CD4-positive, alpha-beta T cell treated with Interleukin-4 for 1 hour (primary cell): ENCODE measurements around the gene PPRC1.

Experiments
- DNase-seq, 2 donors: peaks; one replicate each; pipeline ENCODE4 v3.0.0-alpha.2; 2020 to 2022

PPRC1 gene

DNA sequence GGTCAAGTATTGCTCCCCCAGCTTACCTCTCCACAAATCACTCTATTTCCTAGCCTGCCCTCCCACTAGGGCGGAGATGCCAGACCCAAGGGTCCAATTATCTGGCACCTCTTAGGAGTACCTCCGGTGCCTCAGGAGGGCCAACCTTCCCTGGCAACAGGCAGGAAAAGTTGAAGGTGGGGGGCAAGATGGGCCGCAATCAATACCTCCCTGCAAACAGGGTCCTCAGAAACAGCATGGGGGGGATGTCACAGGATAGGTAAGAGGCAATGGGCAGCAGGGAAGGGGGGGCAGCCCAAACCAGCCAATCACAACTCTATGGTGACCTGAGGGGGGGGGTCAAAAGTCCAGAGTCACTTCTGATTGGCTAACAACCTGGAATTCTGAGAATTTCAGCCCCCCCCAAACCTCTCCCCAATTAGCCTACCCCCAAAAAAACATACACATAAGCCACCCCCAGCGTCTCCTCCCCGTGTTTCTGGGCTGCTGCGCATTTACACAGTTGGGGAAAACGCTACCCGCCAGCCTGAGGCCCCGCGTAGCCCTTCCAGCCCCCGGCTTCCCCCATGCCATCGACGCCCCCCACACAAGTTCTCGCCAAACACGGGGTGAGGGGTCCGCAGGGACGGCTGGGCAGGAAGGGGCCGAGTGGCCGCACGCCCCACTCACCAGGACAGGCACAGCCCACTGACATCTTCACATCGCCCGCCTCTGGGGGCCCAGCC, 13.3 kb upstream of the PPRC1 start:
- peak; percentile 69 to 78 for DNase-seq

DNA sequence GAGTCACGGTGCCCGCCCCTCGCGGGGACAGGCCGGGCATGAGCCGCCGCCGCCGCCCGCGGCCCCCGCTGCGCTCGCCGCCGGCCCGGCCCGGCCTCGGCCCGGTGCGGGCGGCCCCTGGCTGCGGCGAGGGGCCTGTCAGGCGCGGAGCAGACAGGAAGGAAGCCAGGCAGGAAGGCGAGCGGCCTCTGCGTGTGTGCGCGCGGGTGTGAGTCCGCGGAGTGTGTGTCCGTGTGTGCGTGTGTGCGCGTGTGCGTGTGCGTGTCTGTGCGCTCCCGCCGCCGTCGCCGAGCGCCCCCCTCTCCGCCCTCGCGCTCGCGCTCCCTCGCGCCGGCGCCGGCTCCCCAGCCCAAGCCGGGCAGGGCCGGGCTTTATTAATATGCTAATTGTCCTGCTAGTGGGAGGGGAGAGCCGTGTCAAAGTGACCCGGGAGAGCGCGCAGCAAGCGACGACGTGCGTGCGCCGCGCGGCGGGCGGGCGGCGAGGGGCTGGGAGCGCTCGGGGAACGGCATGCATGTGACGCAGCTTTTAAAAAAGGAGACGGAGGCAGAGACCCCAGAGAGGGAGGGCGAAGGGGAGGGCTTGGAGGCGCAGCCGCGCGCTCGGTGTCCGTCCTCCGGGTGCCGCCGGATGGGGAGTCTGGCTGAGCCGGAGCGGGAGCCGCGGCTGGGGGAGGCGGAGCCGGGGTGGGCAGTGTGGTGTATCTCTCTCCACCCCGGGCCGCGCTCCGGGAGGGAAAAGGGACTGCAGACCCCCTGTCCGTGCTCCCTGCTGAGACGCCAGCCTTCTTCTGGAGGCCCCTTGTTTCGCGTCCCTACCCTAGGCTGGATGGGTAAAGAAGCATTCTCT, 12.5 kb upstream of the PPRC1 start, which contains the start of gene LDB1:
Gene LDB1, minus strand, starts transcription at position 227 of the 849 bp plus-strand sequence. CDS start 258 bp downstream, outside the sequence.
- DNase-seq, result peak; percentile 78

DNA sequence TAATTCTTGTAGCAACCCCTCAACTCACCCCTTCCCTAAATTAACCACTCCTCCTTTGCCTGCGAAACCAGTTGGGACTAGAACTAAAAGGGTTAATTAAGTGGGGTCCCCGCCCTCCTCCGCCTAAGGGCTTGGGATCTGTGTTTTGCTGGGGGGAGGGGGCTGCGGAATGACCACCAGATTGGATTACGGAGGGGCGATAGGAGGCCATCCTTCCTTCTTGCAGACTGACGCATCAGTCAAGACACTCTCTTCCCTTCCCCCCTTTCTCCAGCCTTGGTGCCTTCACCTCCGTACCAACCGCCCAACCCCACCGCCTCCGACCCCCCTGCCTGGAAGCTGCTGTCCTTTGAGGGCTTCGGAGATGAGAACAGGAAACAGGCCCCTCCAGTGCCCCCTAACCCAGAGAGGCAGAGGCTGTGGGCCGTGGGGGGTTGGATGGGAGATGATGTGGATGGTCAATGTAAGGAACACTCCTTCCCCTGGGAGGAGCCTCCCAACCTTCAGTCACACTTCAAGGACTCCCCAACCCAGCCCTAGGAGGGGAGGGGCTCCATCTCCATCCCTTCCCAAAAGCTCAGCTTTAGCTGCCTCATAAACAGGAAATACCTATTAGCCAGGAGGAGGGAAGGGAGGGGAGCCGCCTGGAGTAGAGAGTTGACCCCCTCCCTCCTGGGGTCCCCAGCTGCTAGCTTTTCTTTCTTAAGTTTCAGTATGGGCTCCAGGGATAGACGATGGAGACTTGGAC, 11.7 kb upstream of the PPRC1 start:
- DNase-seq, result peak in 1 of 2 donors; percentile 27

- no peak for DNase-seq
Observed at GRCh38 chr10:102121739-102122372, 11.0 kb upstream of the PPRC1 start.

DNA sequence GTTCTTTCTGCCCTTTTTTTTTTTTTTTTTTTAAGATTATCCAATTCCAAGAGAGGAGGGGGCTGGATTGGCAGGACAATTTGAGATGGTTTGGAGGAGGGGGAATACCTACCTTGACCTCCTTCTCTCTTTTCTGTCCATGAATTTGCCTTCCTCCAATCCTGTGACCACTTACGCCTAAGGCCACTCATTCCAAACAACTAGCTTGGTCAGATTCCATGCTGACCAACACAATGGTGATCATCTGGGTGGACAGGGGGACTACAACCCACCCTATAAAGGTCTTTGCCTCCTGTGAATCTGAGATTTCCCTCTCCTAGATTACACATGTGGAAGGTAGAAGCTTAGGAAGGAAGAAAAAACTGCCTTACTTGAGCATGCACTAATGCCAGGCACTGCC, 10.4 kb upstream of the PPRC1 start:
- DNase-seq, result no peak

DNA sequence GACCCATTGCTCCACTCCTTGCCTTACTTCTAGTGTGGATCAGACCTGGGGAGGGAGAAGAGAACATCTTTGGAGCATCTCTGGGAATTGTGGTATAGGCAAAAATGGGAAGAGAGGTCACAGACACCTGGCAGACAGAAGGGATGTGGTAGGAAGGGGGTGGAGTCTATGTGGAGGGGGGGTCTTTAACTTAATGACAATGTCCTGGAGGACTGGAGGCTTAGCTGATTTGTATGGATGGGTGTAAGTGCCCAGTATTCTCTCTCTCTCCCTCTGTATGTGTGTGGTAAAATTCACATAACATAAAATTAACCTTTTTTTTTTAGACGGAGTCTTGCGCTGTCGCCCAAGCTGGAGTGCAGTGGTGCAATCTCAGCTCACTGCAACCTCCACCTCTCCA, 9.6 kb upstream of the PPRC1 start:
- no peak for DNase-seq

DNA sequence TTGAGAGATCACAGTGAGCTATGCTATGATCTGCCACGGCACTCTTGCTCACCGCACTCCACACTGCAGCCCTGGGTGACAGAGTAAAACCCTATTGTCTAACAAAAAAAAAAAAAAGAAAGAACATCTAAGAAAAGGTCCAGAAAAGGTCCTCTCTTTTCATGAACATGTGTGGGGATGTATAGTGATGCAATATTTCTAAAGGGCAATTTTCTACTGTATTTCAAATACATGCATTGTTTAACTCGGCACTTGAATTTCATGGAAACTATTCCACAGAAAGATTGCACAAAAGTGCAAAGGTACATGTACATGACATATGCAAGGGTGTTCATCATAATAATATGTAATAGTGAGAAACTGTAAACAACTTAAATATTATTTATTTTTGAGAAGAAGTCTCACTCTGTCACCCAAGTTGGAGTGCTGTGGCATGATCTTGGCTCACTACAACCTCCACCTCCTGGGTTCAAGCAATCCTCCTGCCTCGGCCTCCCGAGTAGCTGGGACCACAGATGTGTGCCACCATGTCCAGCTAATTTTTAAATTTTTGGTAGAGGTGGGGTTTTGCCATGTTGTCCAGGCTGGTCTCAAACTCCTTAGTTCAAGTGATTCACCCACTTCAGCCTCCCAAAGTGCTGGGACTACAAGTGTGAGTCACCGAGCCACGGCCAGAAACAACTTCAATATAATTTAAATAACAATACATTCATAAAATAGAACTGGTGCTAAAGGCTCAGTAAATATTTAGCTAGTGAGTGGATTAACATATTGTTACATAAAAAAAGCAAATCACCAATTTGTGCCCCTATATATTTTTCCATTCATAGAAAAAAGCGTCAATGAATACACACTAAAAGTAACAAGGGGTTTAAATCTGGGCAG, 1.3 kb upstream of the PPRC1 start:
- no peak for DNase-seq

DNA sequence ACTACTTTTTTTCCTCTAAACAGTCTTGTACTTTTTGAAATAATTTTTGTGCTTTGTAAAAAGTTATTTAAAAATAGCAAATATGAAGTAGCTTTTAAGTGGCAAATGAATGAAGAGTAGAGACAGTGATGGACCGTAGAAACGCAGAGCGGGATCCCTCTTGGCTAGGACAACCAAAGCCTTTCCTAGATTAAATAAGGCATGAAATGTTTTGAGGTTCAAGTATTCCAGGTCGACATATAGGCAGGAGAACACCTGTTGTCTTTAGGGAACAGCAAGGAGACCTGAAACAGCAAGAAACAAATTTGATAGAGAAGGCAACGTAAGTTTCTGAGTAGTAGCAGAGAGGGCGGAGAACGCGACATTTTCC, 662 bp upstream of the PPRC1 start:
- no peak for DNase-seq

DNA sequence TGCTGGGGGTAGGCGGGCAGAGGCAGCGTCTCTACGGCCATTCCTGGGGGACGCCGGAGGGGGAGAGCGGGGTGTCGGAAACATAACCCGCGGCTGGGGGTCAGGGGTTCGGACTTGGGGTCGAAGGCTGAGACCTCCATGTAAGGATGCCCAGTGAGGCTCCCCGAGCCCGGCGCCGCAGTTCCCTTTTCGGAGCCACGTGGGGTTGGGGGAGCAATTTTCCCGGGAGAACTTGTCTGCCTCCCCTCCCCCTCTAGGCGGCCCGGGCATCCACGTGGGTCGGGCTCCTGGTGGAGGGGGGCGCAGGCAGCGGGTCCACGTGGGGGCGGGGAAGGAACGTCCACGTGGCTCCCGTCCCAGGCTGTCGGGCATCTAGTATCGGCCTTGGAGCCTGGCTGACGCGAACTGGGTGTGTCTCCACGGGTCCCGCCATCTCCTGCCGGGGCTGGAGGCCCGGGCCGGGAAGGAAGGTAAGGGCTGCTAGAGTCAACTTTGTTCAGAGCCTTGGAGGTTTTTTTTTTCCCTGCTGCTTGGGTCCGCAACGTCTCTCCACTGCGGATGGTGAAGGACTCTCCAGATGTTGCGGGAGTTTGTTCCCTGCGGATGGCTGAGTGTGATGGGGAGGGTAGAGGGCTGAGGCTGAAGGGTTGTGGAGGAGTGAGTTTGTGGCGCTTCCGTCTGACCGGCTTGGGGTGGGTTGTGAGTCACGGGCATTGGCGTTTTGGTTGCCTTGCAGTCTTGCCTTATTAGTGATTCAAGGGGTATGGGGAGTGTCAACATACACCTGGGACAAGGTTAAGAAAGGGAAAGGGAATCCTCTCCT, 744 bp downstream of the PPRC1 start:
- peak; percentile 34 to 48 for DNase-seq

DNA sequence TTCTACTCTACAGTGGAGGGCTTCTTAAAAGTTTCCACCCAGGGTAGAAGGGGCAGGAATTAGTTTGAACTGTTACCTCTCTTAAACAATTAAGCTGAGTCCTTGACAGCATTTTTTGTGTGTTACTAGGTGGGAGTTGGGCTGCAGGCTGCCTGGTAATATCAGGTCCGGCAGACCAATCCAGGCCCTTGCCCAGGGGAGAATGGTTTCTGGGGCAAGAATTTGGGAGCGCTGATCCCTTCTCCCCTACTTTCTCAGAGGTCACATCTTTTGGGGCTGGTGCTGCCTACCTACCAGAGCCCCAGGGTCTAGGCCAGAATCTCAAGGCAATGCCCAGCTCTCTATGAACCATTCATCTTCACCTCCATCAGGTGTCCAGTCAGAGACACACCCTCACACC, 1.6 kb downstream of the PPRC1 start:
- DNase-seq, result no peak

GRCh38 chr10:102135956-102136526, 3.2 kb downstream of the PPRC1 start:
- no peak for DNase-seq

DNA sequence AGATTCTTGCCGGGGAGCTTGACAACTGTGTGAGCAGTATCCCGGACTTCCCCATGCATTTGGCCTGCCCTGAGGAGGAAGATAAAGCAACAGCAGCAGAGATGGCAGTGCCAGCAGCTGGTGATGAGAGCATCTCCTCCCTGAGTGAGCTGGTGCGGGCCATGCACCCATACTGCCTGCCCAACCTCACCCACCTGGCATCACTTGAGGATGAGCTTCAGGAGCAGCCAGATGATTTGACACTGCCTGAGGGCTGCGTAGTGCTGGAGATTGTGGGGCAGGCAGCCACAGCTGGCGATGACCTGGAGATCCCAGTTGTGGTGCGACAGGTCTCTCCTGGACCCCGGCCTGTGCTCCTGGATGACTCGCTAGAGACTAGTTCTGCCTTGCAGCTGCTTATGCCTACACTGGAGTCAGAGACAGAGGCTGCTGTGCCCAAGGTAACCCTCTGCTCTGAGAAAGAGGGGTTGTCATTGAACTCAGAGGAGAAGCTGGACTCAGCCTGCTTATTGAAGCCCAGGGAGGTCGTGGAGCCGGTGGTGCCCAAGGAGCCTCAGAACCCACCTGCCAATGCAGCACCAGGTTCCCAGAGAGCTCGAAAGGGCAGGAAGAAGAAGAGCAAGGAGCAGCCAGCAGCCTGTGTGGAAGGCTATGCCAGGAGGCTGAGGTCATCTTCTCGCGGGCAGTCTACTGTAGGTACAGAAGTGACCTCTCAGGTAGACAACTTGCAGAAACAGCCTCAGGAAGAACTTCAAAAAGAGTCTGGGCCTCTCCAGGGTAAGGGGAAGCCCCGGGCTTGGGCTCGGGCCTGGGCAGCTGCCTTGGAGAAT, 6.7 kb downstream of the PPRC1 start:
- no peak for DNase-seq

DNA sequence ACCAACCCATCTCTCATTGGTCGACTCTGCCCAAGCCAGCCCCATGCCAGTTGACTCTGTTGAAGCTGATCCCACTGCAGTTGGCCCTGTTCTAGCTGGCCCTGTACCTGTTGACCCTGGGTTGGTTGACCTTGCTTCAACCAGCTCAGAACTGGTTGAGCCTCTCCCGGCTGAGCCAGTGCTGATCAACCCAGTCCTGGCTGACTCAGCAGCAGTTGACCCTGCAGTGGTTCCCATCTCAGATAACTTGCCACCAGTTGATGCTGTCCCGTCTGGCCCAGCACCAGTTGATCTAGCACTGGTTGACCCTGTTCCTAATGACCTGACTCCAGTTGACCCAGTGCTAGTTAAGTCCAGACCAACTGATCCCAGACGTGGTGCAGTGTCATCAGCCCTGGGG, 7.4 kb downstream of the PPRC1 start:
- DNase-seq, result no peak

DNA sequence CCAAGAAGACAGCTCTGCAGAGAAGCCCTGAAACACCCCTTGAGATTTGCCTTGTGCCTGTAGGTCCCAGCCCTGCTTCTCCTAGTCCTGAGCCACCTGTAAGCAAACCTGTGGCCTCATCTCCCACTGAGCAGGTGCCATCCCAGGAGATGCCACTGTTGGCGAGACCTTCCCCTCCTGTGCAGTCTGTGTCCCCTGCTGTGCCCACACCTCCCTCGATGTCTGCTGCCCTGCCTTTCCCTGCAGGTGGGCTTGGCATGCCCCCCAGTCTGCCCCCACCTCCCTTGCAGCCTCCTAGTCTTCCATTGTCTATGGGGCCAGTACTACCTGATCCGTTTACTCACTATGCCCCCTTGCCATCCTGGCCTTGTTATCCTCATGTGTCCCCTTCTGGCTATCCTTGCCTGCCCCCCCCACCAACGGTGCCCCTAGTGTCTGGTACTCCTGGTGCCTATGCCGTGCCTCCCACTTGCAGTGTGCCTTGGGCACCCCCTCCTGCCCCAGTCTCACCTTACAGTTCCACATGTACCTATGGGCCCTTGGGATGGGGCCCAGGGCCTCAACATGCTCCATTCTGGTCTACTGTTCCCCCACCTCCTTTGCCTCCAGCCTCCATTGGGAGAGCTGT, 8.2 kb downstream of the PPRC1 start:
- no peak for DNase-seq

DNA sequence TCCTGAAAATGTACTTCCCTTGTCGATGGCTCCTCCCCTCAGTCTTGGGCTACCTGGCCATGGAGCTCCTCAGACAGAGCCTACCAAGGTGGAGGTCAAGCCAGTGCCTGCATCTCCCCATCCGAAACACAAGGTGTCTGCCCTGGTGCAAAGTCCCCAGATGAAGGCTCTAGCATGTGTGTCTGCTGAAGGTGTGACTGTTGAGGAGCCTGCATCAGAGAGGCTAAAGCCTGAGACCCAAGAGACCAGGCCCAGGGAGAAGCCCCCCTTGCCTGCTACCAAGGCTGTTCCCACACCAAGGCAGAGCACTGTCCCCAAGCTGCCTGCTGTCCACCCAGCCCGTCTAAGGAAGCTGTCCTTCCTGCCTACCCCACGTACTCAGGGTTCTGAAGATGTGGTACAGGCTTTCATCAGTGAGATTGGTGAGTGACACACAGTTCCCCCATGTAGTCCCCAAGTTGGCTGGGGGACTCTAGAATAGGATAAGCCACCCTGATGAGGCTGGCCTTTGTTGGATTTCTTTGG, 8.8 kb downstream of the PPRC1 start:
- DNase-seq, result no peak

DNA sequence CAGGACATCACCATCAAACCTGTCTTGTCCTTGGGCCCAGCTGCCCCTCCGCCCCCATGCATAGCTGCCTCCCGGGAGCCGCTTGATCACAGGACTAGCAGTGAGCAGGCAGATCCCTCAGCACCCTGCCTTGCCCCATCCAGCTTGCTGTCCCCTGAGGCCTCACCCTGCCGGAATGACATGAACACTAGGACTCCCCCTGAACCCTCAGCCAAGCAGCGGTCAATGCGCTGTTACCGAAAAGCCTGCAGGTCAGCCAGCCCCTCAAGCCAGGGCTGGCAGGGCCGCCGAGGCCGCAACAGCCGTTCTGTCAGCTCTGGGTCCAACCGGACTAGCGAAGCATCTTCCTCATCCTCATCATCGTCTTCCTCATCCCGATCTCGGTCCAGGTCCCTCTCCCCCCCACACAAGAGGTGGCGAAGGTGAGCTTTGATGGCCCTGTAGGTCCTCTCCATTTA, 14.2 kb downstream of the PPRC1 start:
- DNase-seq, result no peak

DNA sequence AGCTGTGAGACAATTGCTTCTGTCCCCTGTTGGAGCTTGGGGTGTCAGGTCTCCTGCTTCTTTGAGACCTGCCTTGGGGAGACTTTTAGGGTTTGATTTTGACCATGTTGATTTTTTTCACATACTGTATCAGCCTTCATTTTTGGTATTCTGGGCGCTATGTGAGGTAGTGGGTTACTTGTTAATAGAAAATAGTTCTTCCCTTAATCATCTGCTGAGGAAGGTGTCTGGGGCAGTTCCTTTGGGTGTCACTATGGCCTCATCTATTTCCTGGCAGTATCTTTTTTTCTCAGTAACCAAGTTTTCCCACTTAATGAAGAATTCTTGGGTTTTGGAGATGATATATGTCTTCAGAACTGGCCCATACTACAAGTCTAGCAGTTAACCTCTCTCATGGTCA, 14.7 kb downstream of the PPRC1 start:
- no peak for DNase-seq

- DNase-seq, result no peak
Observed at GRCh38 chr10:102148275-102148674, 15.4 kb downstream of the PPRC1 start.
